Breast epithelium (tissue), 3 donors: ENCODE results near the gene FYB1.

Source experiments
- CTCF ChIP-seq, 3 donors: fragments of 450-650 bp; IDR thresholded peaks; one replicate each; pipeline ENCODE4 v1.5.1; 2016 to 2017; ENCODE audit warnings: antibody characterized with exemption in 3 of 3, mild to moderate bottlenecking in 3 of 3, moderate library complexity in 3 of 3
- POLR2A ChIP-seq: fragments of 450-650 bp; IDR thresholded peaks from one replicate; pipeline ENCODE4 v1.6.1; 2016; ENCODE audit warnings: antibody characterized with exemption, mild to moderate bottlenecking, moderate library complexity
- POLR2AphosphoS5 ChIP-seq, 3 donors: sonication (generic); formaldehyde crosslinking; IDR thresholded peaks; one replicate each; pipeline ENCODE4 v1.6.1; 2017; ENCODE audit warnings: antibody characterized with exemption in 3 of 3

- TF ChIP-seq CTCF (IDR thresholded peaks at IDR 0.05), result no peak
- no peak for TF ChIP-seq POLR2A
- TF ChIP-seq POLR2AphosphoS5 (IDR thresholded peaks at IDR 0.05), result no peak
Observed at GRCh38 chr5:39208471-39208870, 10.9 kb downstream of the FYB1 start.
